Cerebellar nuclear complex (tissue), 1 donor: ENCODE measurements around the gene CTTN.

Experiments used
- DNase-seq, 2 experiments: peaks; one replicate each; lab custom pipeline; 2025; lab: John Stamatoyannopoulos, UW

Gene CTTN

GRCh38 chr11:70397983-70398833 lies at the start of gene CTTN:
CTTN (plus strand) TSS chr11:70398529; CDS start chr11:70407298, 8,769 bp downstream.
- DNase-seq, result peak in 1 of 2 experiments; percentile 48

- DNase-seq, result no peak
Measured at GRCh38 chr11:70348608-70349007, 49.7 kb upstream of the CTTN start.

GRCh38 chr11:70351646-70352045 lies 46.7 kb upstream of the CTTN start:
- no peak for DNase-seq

DNA sequence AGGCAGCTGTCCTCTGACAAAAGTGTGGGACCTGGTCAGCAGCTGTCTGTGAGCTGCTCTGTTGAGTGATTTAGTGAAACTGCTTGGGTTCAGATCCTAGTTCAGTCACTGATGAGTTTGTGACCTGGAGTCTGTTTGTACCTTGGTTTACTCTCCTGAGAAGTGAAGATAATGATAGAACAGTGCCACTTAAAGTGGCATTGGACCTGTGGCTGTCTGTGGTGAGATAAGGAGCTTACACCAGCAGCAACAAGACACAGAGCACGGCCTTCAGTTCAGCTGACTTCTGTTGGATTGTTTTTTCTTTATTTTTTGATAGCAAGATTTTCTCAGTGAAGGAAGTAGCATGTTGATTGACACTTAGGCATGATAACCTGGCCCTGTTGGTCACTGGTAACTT lies 46.2 kb upstream of the CTTN start:
- DNase-seq, result no peak

DNA sequence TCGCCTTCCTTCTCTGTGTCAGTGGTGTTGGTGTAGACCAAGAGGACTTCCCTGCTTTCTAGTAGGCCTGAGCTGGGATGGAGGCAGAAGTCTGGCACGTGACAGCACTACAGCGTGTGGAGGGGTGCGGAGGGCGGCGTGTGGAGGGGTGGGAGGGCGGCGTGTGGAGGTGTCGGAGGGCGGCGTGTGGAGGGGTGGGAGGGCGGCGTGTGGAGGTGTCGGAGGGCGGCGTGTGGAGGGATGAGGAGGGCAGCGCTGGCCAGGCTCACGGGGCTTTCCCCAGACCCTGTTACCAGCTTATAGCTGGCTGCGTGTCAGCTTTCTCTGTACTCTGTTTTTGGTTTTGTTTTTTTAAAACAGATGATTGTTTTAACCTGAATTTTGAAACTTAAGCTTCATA lies 45.7 kb upstream of the CTTN start:
- no peak for DNase-seq

DNA sequence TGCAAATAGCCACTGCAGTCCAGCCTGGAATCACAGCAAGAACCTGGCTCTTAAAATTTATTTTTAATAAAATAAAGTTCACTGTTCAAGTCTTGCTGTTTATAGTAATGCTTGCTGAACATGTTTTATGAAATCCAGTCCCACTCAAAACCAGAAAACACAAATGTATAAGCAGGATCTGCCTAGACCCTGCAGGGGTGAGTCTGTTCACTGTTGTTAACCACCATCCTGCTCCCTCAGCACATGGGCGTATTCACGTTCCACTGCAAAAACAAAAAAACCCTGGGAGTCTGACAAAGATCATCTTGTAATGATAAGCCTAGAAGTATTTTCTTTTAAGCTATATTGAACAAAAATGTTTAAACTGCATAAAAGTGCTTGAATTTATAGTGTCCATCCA lies 45.0 kb upstream of the CTTN start:
- DNase-seq, result no peak

DNA sequence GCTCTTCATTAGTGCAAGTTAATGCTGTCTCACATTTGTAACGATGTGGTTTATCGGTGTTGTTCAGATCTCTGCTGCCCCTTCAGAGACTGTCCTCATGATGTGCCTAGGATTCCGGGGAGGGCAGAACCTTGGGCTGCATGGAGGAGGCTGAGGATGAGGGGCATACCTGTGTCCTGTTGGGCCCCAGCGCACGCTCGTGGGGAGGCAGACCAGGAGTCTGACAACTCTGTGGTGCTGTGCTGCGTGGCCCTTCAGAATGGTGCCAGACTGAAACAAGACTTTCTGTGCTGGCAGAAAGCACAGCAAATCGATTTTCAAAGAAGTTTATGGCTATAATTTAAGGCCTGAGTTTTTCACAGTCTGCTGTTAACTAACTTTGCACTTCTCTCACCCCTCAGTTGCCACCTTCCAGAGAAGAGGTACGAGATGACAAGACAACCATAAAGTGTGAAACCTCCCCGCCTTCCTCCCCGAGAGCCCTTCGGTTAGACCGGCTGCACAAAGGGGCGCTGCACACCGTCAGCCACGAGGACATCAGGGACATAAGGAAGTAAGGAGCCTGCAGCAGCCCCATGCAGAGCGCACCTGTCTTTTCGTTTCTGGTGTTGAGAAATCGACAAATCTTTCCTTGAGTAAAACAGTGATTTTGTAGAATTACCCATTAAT lies 44.3 kb upstream of the CTTN start:
- no peak for DNase-seq

DNA sequence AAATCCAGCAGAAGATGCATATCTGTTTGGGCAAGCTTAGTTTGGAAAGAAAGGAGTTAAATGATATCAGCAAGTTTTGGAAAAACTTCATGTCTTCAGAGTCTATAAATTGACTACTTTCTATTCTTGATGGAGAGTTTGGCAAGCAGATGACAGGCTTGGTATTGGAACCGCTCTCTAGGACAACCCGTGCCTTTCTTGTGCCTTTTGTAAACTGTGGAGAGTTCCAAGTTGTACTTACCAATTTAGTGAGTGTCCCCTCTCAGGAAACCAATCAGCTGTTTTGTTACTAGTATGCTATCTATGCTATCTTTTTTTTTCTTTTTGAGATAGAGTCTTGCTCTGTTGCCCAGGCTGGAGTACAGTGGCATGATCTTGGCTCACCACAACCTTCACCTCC lies 43.7 kb upstream of the CTTN start:
- no peak for DNase-seq

DNA sequence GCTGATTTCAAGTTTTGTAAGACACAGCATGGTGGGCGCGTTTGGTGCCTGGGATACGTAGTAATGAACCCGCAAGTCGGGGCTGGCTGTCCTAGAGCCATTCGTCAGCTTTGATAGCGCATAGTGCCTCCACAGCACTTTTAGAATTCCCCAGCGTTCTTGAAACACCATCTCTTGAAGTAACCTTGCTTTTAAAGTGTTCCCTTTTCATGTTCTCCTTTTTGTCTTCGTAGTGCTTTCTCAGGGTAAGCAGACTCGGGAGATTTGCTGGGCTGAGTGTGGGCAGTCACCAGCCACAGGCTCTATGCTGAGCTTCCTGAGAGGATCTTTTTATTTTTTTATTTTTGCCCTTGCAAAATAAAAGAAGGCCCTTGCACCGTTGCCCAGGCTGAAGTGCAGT lies 39.6 kb upstream of the CTTN start:
- DNase-seq, result no peak

- no peak for DNase-seq
Measured at GRCh38 chr11:70359451-70360205, 38.7 kb upstream of the CTTN start.

- no peak for DNase-seq
Measured at GRCh38 chr11:70360211-70360610, 38.1 kb upstream of the CTTN start.

DNA sequence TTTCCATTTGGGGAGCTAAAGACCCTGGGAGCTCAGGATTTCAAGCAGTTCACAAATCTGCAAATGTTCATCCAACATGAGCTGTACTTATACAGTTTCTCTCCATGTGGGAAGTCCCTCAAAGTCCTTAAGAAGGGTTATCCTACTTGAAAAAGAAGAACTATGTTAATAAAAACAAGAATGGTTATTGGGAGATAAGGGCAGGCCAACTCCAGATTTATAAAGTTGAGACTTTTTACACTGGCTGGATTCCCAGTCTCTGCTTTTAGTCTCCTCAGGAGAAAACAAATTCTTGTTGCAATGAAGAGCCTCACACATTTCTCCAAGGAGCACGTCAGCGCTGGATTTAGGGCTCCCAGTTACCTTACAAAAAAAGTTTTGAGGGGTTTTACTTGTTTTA lies 34.2 kb upstream of the CTTN start:
- DNase-seq, result no peak

- no peak for DNase-seq
Measured at GRCh38 chr11:70364745-70365543, 33.4 kb upstream of the CTTN start.

- DNase-seq, result no peak
Measured at GRCh38 chr11:70365544-70365927, 32.8 kb upstream of the CTTN start.

DNA sequence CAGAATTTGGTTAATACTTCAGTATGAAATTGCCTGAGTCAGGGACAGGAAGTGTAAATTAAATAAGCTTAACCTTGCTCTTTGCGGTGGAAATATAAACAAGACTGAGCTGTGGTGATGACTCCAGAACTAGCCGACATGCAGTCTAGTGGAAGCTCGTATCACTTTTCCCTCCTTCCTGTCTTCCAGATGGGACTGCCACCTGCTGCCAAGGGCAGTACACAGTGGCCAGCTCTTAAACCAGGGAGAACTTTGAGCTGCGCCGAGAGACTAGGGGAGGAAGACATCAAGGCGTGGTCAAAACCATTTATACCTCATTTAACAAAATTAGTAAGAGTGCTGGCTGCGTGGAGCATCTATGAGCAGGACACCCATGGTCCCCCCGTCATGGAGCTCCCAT lies 31.3 kb upstream of the CTTN start:
- no peak for DNase-seq

DNA sequence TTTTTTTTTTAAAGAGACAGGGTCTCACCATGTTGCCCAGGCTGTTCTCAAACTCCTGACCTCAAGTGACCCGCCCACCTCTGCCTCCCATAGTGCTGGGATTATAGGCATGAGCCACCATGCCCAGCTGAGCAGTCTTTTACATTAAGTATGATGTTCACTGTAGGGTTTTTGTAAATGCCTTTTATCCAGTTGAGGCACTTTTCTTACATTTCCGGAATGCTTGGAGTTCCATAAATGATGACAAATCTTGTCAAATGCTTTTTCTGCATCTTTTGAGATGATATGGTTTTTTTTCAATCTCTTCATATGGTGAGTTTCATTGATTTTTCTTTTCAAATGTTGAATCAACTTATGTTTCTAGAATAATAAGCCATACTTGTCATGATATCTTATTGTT lies 29.4 kb upstream of the CTTN start:
- DNase-seq, result no peak

DNA sequence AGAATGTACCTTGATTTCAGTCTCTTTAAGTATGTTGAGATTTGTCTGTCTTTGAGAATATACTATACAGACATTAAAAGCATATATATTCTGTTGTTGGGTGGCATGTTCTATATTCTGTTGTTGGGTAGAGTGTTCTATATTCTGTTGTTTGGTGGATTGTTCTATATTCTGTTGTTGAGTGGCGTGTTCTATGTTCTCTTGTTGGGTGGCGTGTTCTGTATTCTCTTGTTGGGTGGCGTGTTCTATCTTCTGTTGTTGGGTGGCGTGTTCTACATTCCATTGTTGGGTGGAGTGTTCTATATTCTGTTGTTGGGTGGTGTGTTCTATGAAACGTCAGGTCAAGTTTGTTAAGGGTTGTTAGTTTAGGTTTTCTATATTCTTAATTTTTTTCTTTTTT lies 27.1 kb upstream of the CTTN start:
- no peak for DNase-seq

- no peak for DNase-seq
Measured at GRCh38 chr11:70372076-70372475, 26.3 kb upstream of the CTTN start.

- DNase-seq, result no peak
Measured at GRCh38 chr11:70376621-70377020, 21.7 kb upstream of the CTTN start.

- no peak for DNase-seq
Measured at GRCh38 chr11:70377645-70378044, 20.7 kb upstream of the CTTN start.

GRCh38 chr11:70378506-70379134 lies 19.7 kb upstream of the CTTN start:
- DNase-seq, result no peak

DNA sequence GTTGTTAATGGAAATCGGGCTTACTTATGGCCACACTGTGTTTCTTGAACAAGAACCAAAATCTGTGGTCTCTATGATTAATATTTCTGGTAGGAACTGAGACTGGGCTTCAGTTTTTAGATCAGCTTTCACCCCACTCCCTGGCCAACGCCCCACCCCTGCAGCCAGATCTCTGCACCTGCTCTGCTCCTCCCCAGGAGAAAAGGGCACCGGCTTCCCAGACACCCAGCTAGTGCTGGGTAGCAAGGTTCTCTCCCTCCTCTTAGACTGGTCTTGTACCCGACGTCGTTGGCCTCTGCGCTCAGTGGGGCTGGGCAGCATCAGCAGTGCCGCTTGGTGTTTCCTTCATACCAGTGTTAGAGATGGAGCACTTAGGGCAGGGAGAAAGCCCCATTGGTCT lies 17.0 kb upstream of the CTTN start:
- no peak for DNase-seq
